CD4-positive, alpha-beta T cell treated with Interleukin-17A for 1 hour (primary cell): Measurements from ENCODE around the gene POMC.
A peak's percentile ranks its signal among the peaks of the same experiment; 100 is the strongest.
"Not testable (repeated sequence)": the region's sequence is repeated elsewhere in the genome, so short reads cannot be mapped to it uniquely, and the experiment has no call there.

Source experiments
- DNase-seq: peaks from one replicate; pipeline ENCODE4 v3.0.0-alpha.2; 2020

The POMC gene

DNA sequence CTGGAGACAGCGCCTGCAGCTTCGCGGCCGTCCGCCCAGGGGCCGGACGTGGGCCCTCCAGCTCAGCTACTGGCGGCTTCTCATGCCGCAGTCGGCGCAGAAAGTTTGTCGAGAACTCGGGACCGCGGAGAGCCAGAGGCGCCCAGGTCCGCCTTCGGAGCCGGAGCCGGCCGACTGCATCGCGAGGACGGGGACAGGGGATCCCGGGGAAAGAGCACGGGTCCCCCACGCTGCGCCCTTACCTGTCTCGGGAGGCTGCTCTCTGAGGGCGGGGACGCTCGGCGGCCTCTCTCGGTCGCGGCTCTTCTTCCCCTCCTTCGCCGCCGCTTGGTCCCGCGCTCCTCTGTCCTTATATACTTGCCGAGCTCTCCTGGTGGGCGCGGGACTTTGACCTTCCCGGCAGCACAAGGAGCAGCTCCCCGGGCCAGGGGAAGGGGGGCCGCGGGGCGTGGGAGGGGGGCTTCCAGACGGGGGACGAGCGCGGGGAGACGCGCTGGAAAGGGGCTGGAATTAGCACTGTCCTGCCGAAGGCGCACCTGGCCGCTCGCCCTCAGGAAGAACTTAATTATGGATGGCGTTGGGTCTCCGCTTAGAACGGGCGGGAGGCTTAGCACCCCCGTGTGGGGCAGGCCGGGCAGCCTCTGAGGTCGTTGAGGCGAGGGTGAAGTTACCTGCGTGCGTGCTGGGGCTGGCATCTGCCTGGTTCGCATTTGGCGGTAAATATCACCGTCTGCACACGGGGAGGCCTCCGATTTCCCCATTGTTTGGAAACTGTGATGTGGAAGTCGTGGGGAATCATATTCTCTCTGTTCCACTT, at the start of gene POMC:
Gene POMC (minus strand): TSS at position 325 of the 817 bp plus-strand sequence. CDS start 3,808 bp downstream, outside the sequence.
- DNase-seq: peak; percentile 25

DNA sequence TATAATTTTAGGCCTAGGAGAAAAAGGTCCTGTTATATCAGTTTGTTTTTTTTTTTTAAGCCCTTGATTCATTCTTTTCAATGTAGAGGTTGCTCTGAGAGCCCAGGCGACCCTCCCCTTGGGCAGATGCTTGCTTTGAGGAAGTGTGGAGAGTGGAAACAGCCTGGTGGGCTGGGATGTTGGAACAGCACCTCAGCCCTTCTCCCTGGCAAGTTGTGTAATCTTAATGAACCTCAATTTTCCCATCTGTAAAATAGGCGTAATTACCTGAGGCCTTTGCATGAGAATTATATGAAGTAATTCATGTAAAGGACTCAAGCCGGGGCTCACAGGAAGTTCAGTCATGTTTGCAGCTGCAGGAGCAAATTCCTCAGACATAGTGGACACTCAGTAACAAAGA, 49.7 kb upstream of the POMC start:
- no peak for DNase-seq

DNA sequence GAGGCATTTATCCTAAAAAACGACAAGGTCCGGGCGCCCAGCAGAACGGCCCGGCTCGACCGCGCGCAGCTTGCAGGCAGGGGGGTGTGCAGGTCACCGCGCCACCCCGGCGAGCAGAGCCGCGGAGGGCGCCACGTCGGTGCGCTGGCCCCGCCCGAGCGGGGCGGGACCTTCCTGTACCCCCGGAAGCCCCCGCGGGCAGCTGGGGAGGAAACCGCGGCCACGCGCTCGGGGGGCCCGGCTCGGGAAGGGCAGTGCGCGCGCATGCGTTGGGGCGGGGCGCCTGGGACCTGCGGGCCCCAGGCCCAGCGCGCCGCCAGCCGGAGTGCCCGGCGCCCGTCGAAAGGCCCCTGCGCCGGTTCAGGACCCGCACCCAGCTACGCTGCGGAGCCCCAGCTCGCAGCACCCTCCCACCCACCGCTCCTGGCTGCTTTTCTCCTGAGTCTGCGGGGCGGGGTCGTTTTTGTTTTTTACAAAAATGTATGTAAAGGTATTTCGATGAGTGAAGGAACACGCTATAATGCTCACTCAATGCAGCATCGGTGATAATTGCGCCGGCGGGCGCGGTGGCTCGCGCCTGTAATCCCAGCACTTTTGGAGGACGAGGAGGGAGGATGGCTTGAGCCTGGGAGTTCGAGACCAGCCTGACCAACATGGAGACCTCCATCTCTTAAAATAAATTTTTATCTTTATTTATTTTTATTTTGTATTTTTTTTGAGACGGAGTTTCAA, 47.7 kb upstream of the POMC start:
- peak; percentile 89 for DNase-seq

DNA sequence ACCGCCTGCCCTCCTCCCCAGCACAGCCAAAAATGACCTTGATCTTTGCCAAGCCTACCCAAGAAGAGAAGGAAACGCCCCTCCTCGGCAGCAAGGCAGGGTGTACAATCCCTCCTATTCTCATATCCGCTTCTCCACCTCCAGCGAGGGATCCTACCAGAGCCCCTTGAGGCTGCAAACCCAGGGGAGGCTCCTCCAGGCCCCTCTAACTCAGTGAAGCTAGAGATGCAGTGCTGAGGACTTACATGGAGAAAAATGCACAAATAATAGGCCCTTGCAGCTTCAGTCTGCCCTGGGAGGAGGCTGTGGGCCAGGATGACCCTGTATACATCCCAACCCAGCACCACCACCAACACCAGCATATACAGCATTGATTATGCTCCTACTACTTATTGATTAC, 46.9 kb upstream of the POMC start:
- no peak for DNase-seq

DNA sequence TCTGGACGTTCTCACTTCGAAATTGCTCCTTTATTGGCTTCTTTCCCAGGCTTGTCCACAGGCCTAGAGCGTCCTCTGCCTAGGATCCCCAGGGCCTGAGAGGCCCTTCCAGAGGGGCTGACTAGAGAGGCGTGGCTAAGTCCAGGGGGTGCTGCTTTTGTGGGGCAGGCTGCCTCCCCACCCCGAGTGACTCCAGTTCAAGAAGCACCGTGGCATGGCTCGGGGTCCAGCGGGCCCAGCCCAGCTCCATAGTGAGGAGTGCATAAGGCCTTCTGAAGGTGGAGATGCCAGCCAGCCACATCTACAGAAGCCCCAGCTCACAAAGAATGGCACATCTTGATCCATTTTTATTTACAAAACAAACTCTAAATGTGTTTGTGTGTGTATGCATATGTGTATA, 44.8 kb upstream of the POMC start:
- DNase-seq: no peak

DNA sequence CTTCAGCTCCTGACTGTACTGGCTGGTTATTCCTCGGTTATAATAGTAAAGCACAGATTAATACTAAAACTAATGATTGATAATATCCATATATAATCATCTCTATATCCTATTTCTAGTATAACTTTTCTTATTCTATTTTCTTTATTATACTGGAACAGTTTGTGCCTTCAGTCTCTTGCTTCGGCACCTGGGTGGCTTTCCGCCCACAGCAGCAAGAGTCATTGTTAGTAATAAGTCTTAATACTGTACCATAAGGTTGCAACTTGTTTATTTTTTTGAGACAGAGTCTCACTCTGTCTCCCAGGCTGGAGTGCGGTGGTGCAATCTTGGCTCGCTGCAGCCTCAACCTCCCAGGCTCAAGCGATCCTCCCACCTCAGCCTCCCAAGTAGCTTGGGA, 42.5 kb upstream of the POMC start:
- DNase-seq: not testable (repeated sequence)

DNA sequence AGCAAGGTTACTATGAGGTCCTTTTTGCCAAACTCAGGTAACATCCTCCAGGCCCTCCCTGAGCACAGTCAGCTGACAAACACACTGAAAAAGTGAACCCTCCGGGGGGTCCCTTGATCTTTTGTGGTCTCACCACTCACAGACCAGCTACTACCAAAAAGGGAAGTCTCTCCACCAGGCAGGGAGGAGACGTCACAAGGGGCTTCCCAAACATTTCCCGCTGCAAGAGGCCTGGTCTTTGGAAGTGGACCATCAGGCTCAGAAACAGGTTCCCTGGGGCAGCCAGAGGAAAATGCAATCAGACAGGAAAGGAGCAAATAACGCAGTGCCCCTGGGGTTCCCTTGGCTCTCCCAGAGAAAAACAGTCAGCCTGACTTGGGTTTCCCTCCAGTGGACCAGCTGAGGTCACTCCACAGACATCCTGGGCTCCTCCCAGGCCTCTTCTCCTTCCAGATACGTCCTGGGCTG, 38.7 kb upstream of the POMC start:
- DNase-seq: no peak

DNA sequence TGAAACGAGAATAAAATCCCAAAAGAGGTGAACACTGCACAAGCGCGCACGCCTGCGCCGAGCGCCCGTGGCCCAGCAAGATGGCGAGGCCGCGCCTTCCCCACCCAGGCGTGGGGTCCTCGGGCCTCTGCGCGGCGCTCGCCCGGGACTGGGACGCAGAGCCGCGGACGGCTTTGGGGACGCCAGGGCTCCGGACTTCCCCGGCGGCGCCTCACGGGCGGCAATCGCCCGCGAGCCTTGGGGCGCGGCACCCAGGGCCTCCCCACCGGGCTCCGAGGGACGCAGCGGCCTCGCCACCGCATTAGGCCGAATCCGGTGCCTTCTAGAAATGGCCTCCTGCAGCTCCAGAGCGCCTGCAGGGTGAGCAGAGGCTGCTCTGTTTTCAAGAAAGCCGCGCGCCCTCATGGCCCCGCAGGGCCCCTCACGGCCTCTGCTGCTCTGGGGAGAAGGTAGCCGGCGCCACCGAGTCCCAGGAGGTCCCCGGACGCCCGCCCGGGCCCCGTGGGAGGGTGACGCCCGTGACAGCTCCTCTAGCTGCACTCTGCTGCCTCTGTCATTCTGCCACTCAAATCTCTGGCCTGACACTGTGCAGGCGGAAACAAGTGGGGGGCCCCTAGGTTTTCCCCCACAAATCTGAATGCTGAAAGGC, 35.9 kb upstream of the POMC start:
- DNase-seq: peak; percentile 12

DNA sequence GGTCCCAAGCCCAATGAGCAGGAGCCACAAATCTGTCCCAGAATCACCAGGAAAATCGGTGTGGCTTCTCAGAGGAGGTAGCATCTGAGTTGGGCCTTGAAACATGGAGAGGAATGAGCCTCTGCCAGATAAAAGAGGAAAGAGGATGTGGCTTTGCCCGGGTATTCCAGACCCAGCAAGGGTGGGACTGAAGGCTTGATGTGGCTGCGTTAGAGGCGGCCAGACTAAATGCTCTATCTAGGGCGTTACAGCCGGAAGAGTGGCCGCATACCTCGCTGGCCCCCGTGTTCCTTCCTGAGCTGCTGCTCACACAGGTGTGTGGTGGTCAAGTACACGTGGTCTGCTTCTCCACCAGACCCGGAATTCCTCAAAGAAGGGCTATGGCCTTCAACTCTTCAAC, 33.9 kb upstream of the POMC start:
- no peak for DNase-seq

DNA sequence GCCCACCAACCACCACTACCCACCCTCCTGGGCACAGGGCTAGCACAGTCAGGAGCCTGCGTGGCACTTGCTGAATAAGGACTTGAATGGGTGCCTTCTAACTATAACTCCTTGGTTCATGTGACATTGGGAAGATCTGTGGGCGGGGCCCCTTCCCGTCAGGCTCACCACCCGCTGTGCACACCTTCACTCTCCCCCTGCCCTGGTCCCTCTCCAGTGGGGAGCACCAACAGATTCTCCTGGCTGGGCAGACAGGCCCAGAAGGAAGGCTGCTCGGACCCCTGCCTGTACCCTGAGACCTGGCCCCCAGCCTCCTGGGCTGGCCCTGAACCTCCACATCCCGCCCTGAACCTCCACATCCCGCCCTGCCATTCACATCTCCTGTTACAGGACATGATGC, 33.4 kb upstream of the POMC start:
- no peak for DNase-seq

DNA sequence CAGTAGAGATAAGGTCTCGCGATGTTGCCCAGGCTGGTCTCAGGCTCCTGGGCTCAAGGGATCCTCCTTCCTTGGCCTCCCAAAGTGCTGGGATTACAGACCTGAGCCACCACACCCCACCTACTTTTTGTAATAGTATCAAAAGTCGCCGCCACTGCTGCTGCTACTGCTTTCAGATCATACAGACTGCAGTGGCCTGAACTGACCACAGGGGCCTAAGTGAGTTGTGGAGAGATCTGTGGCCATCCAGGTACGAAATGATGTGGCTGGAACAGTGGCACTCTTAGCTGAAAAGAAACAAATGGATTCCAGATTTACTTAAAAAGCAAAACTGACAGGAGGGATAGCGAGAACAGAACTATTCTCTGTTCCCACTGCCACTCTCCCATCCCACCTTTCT, 32.9 kb upstream of the POMC start:
- no peak for DNase-seq

DNA sequence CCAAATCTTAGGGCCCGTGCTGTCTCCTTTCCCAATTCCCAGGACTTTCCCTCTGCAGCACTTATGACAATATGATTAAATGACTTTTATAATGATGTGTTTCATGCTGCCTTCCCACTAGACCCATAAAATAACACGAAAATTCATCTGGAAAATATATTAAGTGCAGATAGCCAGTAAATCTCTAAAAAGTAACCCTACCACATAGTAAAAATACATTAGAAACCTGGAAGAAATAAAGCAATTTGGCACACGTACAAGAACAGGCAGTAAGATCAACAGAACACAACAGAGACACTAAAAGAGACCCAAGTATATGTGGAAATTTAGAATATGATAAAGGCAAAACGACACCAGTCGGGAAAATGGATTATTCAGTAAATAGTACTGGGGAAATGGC, 30.2 kb upstream of the POMC start:
- DNase-seq: no peak

DNA sequence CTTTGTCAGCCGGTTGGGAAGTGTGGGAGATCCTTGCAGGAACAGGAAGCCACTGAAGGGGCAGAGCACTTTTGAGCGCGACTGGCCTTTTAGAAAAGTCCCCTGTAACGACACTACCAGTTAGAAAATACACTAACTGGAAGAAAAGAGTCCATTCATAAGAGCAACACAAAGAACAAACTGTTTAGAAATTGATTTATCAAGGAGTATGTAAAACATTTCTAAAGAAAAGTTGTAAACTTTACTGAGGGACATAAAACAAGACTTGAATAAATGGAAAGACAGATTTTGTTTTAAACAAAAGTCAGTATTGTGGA, 29.8 kb upstream of the POMC start:
- DNase-seq: no peak

DNA sequence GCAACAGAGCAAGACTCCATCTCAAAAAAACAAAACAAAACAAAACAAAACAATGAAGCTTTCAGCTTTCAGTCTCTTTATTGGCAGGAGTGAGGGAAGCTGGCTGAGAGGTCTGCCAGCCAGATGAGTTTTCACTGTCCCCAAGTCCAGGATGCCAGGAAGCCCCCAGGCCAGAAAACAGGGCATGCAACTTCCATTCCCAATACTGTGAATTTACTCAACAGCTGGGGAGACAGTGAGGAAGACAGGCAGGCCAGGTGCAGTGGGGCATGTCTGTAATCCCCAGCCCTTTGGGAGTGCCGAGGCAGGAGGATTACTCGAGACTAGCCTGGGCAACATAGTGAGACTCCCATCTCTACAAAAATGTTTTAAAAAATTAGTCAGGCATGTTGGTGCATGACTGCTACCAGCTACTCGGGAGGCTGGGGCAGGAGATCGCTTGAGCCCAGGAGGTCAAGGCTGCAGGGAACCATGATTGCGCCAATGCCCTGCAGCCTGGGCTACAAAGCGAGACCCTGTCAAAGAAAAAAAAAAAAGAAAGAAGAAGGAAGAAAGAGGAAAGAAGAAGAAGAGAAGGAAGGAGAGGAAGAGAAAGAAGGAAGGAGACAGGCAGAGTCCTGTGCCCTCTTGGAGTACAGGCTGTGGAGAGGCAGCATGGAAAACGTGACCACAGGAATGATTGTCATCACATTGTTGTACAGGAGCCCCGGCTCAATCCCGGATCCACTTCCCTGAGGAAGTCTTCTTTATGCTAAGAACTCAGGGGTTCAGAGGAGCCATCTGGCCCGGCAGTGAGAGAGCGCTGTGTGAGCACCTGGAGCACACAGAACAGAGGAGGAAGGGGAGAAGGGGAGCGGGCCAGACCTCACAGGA, 29.2 kb upstream of the POMC start:
- no peak for DNase-seq

DNA sequence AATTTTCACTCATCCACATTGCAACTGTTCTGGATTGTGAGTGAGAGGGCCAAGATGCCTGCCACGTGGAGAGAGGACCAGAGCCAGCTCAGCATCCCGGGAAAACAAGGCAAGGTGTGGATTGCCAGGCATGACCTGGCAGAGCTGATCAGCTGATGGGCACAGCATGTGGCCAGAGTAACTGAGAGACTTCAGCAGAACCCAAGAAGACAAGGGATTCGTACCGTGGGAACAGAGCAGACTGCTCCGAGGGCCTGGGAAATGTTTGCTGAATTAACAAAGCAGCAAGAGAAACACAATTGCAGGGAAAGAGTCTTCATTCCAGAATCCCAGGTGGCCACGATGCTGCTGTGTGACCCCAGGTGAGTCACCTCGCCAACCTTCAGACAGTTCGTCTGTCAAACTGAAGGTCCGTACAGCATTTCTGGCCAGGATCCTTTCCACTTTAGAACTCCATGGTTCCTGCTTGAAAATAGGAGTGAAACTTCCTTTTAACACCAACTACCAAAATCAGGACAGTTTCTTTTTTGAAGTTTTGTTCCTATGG, 26.3 kb upstream of the POMC start:
- no peak for DNase-seq

DNA sequence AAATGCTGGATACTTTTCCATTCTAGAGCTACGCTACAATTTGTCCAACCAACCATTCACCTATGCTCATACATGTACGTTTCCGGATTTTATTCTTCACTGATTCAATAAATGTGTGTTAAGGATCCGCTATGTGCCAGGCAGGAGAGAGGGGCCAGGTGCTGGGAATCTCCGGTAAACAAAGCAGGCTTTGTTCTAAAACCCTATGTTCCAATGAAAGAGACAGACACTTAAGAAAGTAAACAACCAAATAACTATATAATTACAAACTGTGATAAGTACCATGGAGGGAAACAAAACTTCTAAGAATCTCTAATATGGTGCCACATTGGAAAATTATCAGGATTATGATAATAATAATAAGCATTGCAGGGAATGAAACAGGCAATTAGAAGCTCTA, 22.2 kb upstream of the POMC start:
- DNase-seq: no peak

DNA sequence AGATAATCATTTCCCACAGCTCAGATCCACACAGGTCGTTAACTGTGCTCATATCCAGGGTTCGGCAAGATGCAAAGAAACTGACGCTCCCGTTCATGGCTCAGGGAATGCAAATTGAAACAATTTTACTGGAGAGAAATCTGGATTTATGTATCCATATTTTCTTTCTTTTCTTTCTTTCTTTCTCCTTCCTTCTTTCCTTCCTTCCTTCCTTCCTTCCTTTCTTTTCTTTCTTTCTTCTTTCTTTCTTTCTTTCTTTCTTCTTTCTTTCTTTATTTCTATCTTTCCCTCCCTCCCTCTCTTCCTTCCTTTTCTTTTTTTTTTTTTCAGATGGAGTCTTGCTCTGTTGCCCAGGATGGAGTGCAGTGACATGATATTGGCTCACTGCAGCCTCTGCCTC, 20.0 kb upstream of the POMC start:
- DNase-seq: no peak

DNA sequence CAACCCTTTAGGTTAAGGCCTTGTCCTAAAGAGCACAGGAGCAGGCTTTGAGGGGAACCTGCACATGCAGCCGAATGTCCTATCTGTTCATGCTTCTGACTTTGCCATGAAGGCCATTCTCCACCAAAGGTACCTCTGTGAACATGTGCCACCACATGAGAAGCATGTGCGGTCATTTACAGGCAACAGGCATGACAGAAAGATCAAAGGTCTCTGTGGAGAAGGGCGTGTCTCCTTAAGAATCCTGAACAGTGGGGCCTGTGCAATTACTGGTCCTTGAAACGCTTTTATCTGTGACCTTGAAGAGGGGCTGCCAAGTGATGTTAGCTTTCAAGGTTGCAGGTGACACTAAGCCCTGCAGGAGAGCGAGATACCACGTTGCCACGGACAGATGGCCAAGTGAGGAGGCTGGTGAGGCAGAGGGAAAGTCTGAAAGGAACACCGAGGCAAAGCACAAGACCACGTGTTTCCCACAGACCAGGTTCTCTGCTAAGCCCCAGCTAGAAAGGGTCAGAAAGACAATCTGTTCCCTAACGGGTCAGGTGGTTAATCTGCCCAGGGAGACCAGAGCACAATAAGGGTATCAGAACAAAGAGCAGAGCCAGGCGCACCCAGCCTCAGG, 19.5 kb upstream of the POMC start:
- no peak for DNase-seq

DNA sequence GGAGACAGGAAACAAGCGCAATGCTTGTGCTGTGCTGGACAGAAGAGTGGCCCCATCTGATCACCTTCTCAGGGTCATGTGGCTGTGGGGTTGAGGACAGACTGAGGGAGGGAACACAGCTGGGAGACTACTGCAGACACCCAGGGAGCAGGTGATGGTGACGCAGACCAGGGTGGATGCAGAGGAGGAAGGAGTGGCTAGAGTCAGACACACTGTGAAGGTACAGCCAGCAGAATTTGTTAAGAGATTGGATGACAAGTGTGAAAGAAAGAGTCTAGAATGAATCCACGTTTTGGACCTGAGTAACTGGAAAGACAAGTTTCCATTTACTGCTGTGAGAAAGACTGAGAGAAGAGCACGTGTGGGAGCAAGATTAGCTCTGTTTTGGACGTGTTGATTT, 15.9 kb upstream of the POMC start:
- no peak for DNase-seq

DNA sequence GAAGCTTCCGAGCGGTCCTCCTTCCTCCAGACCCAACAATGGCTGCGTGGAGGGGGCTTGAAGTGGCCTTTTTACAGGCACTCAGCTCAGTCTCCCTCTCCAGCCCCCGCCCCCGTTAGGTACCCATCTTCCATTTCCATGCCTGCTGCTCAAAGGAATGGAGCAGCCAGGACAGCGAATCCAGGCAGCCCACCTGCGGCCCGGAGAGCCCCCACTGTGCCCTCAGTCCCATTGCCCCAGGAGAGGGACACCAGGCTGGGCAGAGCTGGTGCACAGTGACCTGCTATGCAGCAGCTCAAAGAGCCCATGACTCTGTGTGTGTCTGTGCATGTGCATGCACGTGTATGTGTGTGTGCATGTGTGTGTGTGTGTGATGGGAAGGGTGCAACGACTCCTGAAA, 10.6 kb upstream of the POMC start:
- DNase-seq: no peak

DNA sequence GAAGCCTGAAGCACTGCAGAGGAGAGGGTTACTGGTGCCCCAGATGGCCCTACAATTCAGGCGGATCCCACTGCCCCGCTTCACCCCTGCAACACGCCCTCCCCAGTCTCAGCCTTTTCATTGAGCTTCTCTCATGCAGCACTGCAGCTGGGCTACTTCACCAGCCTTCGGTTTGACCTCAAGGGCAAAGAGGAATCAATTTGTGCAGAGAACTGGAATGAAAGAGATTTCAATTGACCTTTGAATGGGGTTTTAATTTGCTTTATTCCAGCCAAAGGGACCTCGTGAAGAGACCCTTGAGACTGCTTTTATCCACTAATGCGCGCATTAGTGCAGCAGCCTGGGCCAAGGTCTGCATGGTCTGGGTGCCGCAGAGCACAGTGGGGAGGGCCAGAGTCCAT, 8.8 kb upstream of the POMC start:
- DNase-seq: no peak

DNA sequence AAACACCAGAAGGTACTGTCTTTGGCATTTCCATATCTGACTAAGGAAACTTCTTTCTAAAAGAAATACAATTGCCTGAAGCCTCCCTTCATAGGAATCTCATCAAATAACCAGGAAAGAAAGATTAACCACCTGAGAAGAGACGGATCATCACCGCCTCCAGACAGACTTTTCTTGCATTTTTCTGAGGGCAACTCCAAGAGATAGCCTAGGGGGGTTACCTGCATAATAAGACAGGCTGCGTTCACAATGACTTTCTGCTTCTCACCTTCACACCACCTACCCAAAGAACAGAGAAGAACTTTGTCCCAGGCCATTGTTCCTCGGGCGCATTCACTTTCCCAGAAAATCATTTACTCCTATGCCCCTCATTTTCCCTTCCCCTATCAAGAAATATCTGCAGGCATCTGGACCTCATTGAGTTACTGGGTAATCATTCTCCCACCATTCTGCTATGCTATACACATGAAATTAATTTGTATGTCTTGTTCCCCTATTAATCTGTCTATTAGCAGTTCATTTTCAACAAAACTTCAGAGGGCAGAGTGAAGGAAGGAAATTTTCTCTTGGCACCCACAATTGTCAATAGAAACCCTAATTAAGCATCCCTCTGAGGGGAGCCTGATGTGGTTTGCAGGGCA, 8.3 kb upstream of the POMC start:
- DNase-seq: no peak
